Esophagus muscularis mucosa (tissue), 4 donors: ENCODE results near the gene MCL1. TPM values are rescaled to one million over a fixed set of nuclear protein-coding genes. Genes with fewer than 3 reads are reported as not detected.
"Not testable (repeated sequence)": the region's sequence is repeated elsewhere in the genome, so short reads cannot be mapped to it uniquely, and the experiment has no call there.

Experiments
- DNase-seq: peaks from one replicate; pipeline ENCODE4 v3.0.0-alpha.2; 2017; ENCODE audit errors: extremely low spot score
- H3K27ac ChIP-seq, 4 donors: fragments of 200-600 bp; sonication (generic); replicated peaks in 1 of 4; 1 replicate in 3 of 4; 2 replicates in 1 of 4; pipeline ENCODE4 v1.5.1; 2016 to 2019; ENCODE audit warnings: mild to moderate bottlenecking in 1 of 4
- H3K27me3 ChIP-seq, 4 donors: fragments of 200-600 bp; sonication (generic); one replicate each; pipeline versions ENCODE4 v1.5.1 to v1.6.0; 2016 to 2019
- H3K36me3 ChIP-seq, 4 donors: fragments of 200-600 bp; sonication (generic); one replicate each; pipeline ENCODE4 v1.5.1; 2016 to 2019
- H3K4me1 ChIP-seq, 4 donors: fragments of 200-600 bp; sonication (generic); one replicate each; pipeline ENCODE4 v1.5.1; 2016 to 2019
- H3K4me3 ChIP-seq, 4 donors: fragments of 200-600 bp; sonication (generic); 1 replicate in 2 of 4; 2 replicates in 2 of 4; pipeline ENCODE4 v1.5.1; 2016 to 2019; ENCODE audit warnings: mild to moderate bottlenecking in 4 of 4, moderate library complexity in 1 of 4
- H3K9me3 ChIP-seq, 4 donors: fragments of 200-600 bp; sonication (generic); 1 replicate in 3 of 4; 2 replicates in 1 of 4; pipeline ENCODE4 v1.5.1; 2016 to 2019
- EP300 ChIP-seq: sonication (generic); formaldehyde crosslinking; IDR thresholded peaks from one replicate; pipeline ENCODE4 v1.6.1; 2017; ENCODE audit warnings: antibody characterized with exemption
- POLR2A ChIP-seq: fragments of 450-650 bp; IDR thresholded peaks from one replicate; pipeline ENCODE4 v1.6.1; 2017; ENCODE audit warnings: antibody characterized with exemption, moderate library complexity, mild to moderate bottlenecking, low read depth
- POLR2AphosphoS5 ChIP-seq, 2 donors: sonication (generic); formaldehyde crosslinking; IDR thresholded peaks; one replicate each; pipeline ENCODE4 v1.6.1; 2017; ENCODE audit warnings: antibody characterized with exemption in 2 of 2
- WGBS: methylation state at CpG from one replicate; pipeline ENCODE4 v1.1.5; 2018; 5-methylcytosine and 5-hydroxymethylcytosine counted together
- intact Hi-C: fragments of 100-400 bp; cut with DNase I; formaldehyde crosslinking; loops from one replicate; pipeline ENCODE4 v1.15.1; 2023
- total RNA-seq, 4 donors: library from RNA; depleted of rRNA; stranded (reverse); fragments of >200 nt; gene quantifications; one replicate each; pipeline versions ENCODE4 v1.1.0 to v1.2.1, GENCODE V29; 2016
- TF ChIP-seq, protein P1 (sequence below), 3 experiments: fragments of 200-600 bp in 2 of 3; fragments of 450-650 bp in 1 of 3; sonication (generic) in 2 of 3; IDR thresholded peaks; one replicate each; pipeline ENCODE4 v1.5.1; 2017 to 2019; ENCODE audit warnings: antibody characterized with exemption in 3 of 3, mild to moderate bottlenecking in 2 of 3, moderate library complexity in 1 of 3

Gene MCL1
- 100 to 1,000 TPM; 192 to 460 (median 255) TPM for total RNA-seq

DNA sequence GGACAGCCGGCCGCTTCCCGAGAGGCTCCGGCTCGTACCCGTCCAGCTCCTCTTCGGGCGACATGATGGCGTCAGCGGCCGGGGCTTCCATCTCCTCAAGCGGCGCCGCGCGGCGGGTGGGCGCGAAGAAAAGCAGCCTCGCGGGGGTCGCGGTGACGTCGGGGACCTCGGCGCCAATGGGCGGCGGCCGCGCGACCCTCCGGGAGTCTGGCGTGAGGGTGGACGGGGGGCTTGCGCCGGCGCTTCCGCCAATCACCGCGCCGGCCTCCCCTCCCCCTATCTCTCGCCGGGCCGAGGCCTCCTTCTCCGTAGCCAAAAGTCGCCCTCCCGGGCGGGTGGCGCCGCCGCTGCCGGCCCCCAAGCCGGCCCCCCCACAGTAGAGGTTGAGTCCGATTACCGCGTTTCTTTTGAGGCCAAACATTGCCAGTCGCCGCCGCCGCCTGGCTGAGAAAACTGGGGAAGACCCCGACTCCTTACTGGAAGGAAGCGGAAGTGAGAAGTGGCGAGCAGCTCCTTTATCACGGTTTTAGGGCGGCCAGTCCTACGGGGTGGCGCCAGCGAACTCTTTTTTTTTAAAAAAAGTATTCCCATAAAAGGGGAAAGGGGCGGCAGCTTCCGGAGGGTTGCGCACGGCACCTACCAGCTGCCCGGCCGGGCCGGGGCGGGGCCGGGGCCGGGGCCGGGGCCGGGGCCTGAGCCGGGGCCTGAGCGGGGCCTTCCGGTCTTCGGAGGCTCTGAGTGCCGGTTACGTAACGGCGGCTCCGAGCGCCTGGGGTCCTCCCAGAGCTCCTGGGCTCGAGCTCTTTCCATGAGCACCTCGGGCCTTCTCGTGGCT is at the start of gene MCL1:
Gene MCL1, minus strand, starts transcription at position 501 of the 835 bp plus-strand sequence. Its CDS starts 80 bp downstream, at position 421.
- H3K4me1 ChIP-seq = peaks cover 10 to 34% (median 26%) of the 10 kb centered on the region in 4 donors
- H3K27ac ChIP-seq = peak within 1 kb of the TSS; percentile 93 to 100 (median 98)
- under 1% methylated on average over 33 of the region's 94 CpGs for WGBS
- H3K36me3 ChIP-seq = peaks cover 24 to 47% (median 31%) of the 10 kb centered on the region in 4 donors
- H3K9me3 ChIP-seq = no peaks in the 10 kb centered on the region
- peak within 1 kb of the TSS; percentile 64 to 100 (median 88) for H3K4me3 ChIP-seq
- DNase-seq = peak; percentile 98
- intact Hi-C loops = loop anchor here (5.0 kb wide), 1 partner anchor 43 kb away; no protein-coding TSS in a partner anchor
- TF ChIP-seq, protein P1, sequence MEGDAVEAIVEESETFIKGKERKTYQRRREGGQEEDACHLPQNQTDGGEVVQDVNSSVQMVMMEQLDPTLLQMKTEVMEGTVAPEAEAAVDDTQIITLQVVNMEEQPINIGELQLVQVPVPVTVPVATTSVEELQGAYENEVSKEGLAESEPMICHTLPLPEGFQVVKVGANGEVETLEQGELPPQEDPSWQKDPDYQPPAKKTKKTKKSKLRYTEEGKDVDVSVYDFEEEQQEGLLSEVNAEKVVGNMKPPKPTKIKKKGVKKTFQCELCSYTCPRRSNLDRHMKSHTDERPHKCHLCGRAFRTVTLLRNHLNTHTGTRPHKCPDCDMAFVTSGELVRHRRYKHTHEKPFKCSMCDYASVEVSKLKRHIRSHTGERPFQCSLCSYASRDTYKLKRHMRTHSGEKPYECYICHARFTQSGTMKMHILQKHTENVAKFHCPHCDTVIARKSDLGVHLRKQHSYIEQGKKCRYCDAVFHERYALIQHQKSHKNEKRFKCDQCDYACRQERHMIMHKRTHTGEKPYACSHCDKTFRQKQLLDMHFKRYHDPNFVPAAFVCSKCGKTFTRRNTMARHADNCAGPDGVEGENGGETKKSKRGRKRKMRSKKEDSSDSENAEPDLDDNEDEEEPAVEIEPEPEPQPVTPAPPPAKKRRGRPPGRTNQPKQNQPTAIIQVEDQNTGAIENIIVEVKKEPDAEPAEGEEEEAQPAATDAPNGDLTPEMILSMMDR (IDR thresholded peaks at IDR 0.05) = peak in 2 of 3 experiments; percentile 9 to 22
- TF ChIP-seq EP300 (no peak), POLR2AphosphoS5 (IDR thresholded peaks at IDR 0.05) (peak; percentile 94 to 99), POLR2A (peak; percentile 98)
- H3K27me3 ChIP-seq = no peaks in the 10 kb centered on the region

DNA sequence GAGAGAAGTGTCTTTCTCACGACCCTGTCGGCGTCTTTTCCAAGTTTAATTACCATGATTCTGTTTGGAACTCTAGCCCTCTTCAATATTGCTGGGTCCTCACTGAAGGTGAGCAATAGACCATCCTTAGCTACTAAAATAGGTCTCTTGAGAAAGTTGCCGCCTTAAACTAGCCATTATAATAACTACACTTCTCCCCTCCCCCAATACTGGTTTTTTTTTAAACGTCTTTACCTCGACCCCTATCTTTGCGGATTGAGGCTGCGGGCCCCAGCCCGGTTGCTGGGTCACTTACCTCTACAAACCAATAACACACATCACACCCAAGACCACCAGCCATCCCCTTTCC is 49.3 kb upstream of the MCL1 start:
- Histone ChIP-seq H3K27ac (peak overlapping the region; percentile 94 to 97 (median 96)), H3K4me3 (peak overlapping the region; percentile 61 to 87 (median 70)), H3K4me1 (peaks cover 21 to 32% (median 29%) of the 10 kb centered on the region in 4 donors), H3K27me3 (no peaks in the 10 kb centered on the region), H3K36me3 (peaks cover 35 to 40% (median 39%) of the 10 kb centered on the region in 4 donors), H3K9me3 (no peaks in the 10 kb centered on the region)
- TF ChIP-seq POLR2AphosphoS5 (IDR thresholded peaks at IDR 0.05) (no peak), POLR2A (no peak), EP300 (no peak)
- TF ChIP-seq, protein P1 (IDR thresholded peaks at IDR 0.05) = no peak
- intact Hi-C loops = no loop called here
- 1% methylated on average over 9 of the region's 9 CpGs for WGBS
- no peak for DNase-seq

GRCh38 chr1:150627826-150628410 is 48.5 kb upstream of the MCL1 start:
- peaks cover 23 to 33% (median 31%) of the 10 kb centered on the region in 4 donors for H3K4me1 ChIP-seq
- intact Hi-C loops = no loop called here
- no peaks in the 10 kb centered on the region for H3K27me3 ChIP-seq
- no peaks in the 10 kb centered on the region for H3K9me3 ChIP-seq
- DNase-seq = no peak
- 80% methylated on average over 5 of the region's 5 CpGs for WGBS
- TF ChIP-seq EP300 (no peak), POLR2AphosphoS5 (IDR thresholded peaks at IDR 0.05) (no peak), POLR2A (no peak)
- TF ChIP-seq, protein P1 (IDR thresholded peaks at IDR 0.05) = no peak
- peak overlapping the region in 3 of 4 donors; percentile 96 to 97 (median 96) for H3K27ac ChIP-seq
- H3K4me3 ChIP-seq = peak overlapping the region; percentile 61 to 87 (median 70)
- peaks cover 42 to 49% (median 47%) of the 10 kb centered on the region in 4 donors for H3K36me3 ChIP-seq

DNA sequence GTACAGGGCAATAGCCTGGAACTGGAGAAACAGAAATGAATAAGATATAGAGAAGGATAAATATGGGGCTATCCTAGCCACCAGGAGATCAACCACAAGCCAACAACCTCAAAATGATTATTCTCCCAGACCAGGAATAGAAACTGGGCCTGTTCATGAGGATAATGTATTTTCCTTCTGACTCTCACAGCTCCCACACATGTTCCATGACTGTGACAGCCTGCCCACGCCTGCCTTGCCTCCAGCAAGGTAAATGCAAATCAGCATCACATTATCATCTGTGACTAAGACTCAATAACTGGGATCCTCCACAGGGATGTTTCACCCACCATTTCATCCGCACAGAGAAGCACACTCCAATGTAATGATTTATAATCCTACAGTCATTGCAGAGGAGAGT is 46.7 kb upstream of the MCL1 start:
- WGBS = 89% methylated on average over 2 of the region's 2 CpGs
- H3K4me3 ChIP-seq = no peak overlapping the region
- no peaks in the 10 kb centered on the region for H3K27me3 ChIP-seq
- intact Hi-C loops = no loop called here
- TF ChIP-seq POLR2AphosphoS5 (IDR thresholded peaks at IDR 0.05) = no peak
- TF ChIP-seq EP300 = no peak
- TF ChIP-seq, protein P1 (IDR thresholded peaks at IDR 0.05) = no peak
- no peak for TF ChIP-seq POLR2A
- no peak for DNase-seq
- no peak overlapping the region for H3K27ac ChIP-seq
- H3K9me3 ChIP-seq = no peaks in the 10 kb centered on the region
- H3K36me3 ChIP-seq = peaks cover 42 to 60% (median 53%) of the 10 kb centered on the region in 4 donors
- H3K4me1 ChIP-seq = peaks cover 40 to 49% (median 47%) of the 10 kb centered on the region in 4 donors

DNA sequence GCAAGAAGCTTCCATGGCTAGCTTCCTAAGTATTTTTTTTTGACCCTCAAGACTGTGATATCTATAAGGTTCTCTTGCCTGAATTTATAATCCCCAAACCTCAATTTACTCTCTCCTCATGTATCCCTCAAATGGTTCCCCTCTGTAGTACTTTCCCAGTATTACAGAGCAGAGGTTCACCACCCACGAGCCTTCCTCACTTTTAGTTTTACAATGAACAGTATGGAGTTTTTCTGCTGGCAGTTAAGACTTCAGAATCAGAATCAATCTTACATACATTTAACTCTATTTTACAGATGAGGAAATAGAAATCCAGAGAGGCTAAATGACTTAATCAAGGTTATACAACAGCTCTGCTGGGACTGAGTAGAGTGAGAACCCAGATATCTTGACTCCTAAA is 45.1 kb upstream of the MCL1 start:
- not testable (repeated sequence) for H3K27ac ChIP-seq
- intact Hi-C loops = loop anchor here (5.0 kb wide), 1 partner anchor 47 kb away; the partner anchor contains the start of gene MCL1

DNA sequence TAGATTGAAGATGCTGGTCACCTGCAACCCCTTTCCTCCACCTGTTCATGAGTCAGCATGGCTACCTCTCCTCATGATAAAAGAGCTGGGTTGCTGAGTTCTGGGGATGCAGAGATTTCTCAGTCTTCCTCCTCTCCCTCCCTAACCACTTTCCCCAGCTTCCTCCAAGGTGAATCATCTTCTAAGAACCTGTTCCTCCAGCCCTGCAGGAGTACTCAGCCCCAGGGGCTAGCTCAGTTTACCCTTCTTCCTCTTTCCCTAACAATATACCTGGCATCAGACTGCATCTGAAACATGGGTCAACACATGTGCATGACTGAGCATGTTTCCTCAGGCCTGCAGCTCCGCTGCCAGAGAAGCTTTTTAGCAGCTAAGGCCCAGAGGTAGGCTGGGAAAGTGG is 44.7 kb upstream of the MCL1 start:
- Histone ChIP-seq H3K4me1 (peaks cover 51 to 60% (median 58%) of the 10 kb centered on the region in 4 donors), H3K36me3 (peaks cover 42 to 73% (median 59%) of the 10 kb centered on the region in 4 donors)
- H3K27ac ChIP-seq, H3K4me3 ChIP-seq, DNase-seq, H3K27me3 ChIP-seq, H3K9me3 ChIP-seq: not testable (repeated sequence)
- 86% methylated on average over 1 of the region's 1 CpG for WGBS
- intact Hi-C loops = loop anchor here (5.0 kb wide), 1 partner anchor 47 kb away; the partner anchor contains the start of gene MCL1

More for the DNA sequence above, 45.1 kb upstream of the MCL1 start:
- not testable (repeated sequence) for H3K9me3 ChIP-seq, H3K4me3 ChIP-seq, DNase-seq, H3K27me3 ChIP-seq
- H3K4me1 ChIP-seq = peaks cover 47 to 56% (median 54%) of the 10 kb centered on the region in 4 donors
- WGBS = 76% methylated on average over 1 of the region's 1 CpG
- peaks cover 42 to 69% (median 58%) of the 10 kb centered on the region in 4 donors for H3K36me3 ChIP-seq
